K562 (cell line): Measurements from ENCODE around the gene U2AF1L4. TPM values are rescaled to one million over a fixed set of nuclear protein-coding genes. Genes with fewer than 3 reads are reported as not detected.

ENCODE experiments used
- ARHGAP35 ChIP-seq: fragments of 450-650 bp; IDR thresholded peaks from 2 replicates; pipeline ENCODE4 v1.6.1; 2018; ENCODE audit not compliant: partially characterized antibody
- BDP1 ChIP-seq: IDR thresholded peaks from 3 replicates; pipeline ENCODE4 v1.6.1; 2011; ENCODE audit not compliant: insufficient read length, insufficient read depth
- BMI1 ChIP-seq: fragments of 150-350 bp; IDR thresholded peaks from 2 replicates; pipeline ENCODE4 v1.6.1; 2014; ENCODE audit warnings: low read length
- CHD2 ChIP-seq: IDR thresholded peaks from 2 replicates; pipeline ENCODE4 v1.6.1; 2011; ENCODE audit warnings: low read depth, low read length
- CREB3L1 ChIP-seq: fragments of 450-650 bp; IDR thresholded peaks from 2 replicates; pipeline ENCODE4 v1.6.1; 2014; ENCODE audit warnings: low read depth, mild to moderate bottlenecking, moderate library complexity, borderline replicate concordance
- CTCFL ChIP-seq: IDR thresholded peaks from 2 replicates; pipeline ENCODE4 v1.6.1; 2011; ENCODE audit warnings: borderline replicate concordance, low read depth, mild to moderate bottlenecking, moderate library complexity, low read length; ENCODE audit not compliant: insufficient read depth, poor library complexity, severe bottlenecking
- EGR1 ChIP-seq: fragments of 450-650 bp; conservative IDR thresholded peaks from 2 replicates; pipeline ENCODE4 v1.6.1; 2017; ENCODE audit warnings: mild to moderate bottlenecking
- ETV5 ChIP-seq: sonication (generic); formaldehyde crosslinking; IDR thresholded peaks from 2 replicates; pipeline ENCODE4 v1.4.0; 2020; ENCODE audit warnings: low read depth, mild to moderate bottlenecking, missing genetic modification reagents
- HMGN3 ChIP-seq: IDR thresholded peaks from 2 replicates; pipeline ENCODE4 v1.6.1; 2011; ENCODE audit warnings: borderline replicate concordance, low read depth, mild to moderate bottlenecking, mixed read lengths, low read length; ENCODE audit not compliant: insufficient read length; ENCODE audit errors: extremely low read depth
- HNRNPL ChIP-seq: fragments of 200-400 bp; formaldehyde crosslinking; IDR thresholded peaks from 2 replicates; pipeline ENCODE4 v1.6.1; 2017; ENCODE audit warnings: low read depth, mild to moderate bottlenecking, low read length
- HSF4 ChIP-seq: fragments of 250-450 bp; sonication (Bioruptor Pico); IDR thresholded peaks from 2 replicates; pipeline ENCODE4 v2.1.2; 2022; ENCODE audit warnings: mild to moderate bottlenecking, moderate library complexity, borderline replicate concordance
- KDM5B ChIP-seq: fragments of 200-600 bp; sonication (generic); IDR thresholded peaks from 2 replicates; pipeline ENCODE4 v1.6.1; 2012; ENCODE audit warnings: low read depth, mild to moderate bottlenecking, moderate library complexity, low read length, control low read depth, inconsistent platforms; ENCODE audit not compliant: insufficient replicate concordance
- KHSRP ChIP-seq: fragments of 450-650 bp; IDR thresholded peaks from 2 replicates; pipeline ENCODE4 v1.6.1; 2017
- KLF10 ChIP-seq: fragments of 250-450 bp; sonication (Bioruptor Pico); IDR thresholded peaks from 2 replicates; pipeline ENCODE4 v1.6.1; 2021; ENCODE audit warnings: matching md5 sums
- KLF6 ChIP-seq: fragments of 250-450 bp; sonication (Bioruptor Pico); IDR thresholded peaks from 2 replicates; pipeline ENCODE4 v1.4.0; 2020; ENCODE audit warnings: mild to moderate bottlenecking, moderate library complexity, borderline replicate concordance
- NCOA2 ChIP-seq, 2 experiments: fragments of 450-650 bp; IDR thresholded peaks; 2 replicates each; pipeline ENCODE4 v1.6.1; 2018; ENCODE audit warnings: mild to moderate bottlenecking in 2 of 2, moderate library complexity in 1 of 2; ENCODE audit not compliant: partially characterized antibody in 2 of 2
- NKRF ChIP-seq: fragments of 450-650 bp; IDR thresholded peaks from 2 replicates; pipeline ENCODE4 v1.6.1; 2016; ENCODE audit warnings: borderline replicate concordance
- PPARD ChIP-seq: fragments of 250-450 bp; sonication (Bioruptor Pico); IDR thresholded peaks from 2 replicates; pipeline ENCODE4 v1.8.0; 2022; ENCODE audit warnings: inconsistent platforms, mild to moderate bottlenecking, moderate library complexity
- PRMT5 ChIP-seq: sonication (generic); formaldehyde crosslinking; IDR thresholded peaks from 2 replicates; pipeline ENCODE4 v1.5.0; 2020; ENCODE audit warnings: missing genetic modification reagents
- SRF ChIP-seq, 2 experiments: fragments of 250-450, 450-650 bp in 1 of 2; sonication (Bioruptor Pico) in 1 of 2; sonication (generic) in 1 of 2; formaldehyde crosslinking; IDR thresholded peaks; 2 replicates each; pipeline versions ENCODE4 v1.5.0 to v1.5.1; 2020 to 2022; ENCODE audit warnings: mild to moderate bottlenecking in 1 of 2, missing genetic modification reagents in 1 of 2
- TRIM28 ChIP-seq: fragments of 450-650 bp; IDR thresholded peaks from 2 replicates; pipeline ENCODE4 v1.6.1; 2017
- ZC3H4 ChIP-seq: sonication (generic); formaldehyde crosslinking; IDR thresholded peaks from 2 replicates; pipeline ENCODE4 v1.9.0; 2021; ENCODE audit warnings: missing genetic modification reagents, borderline replicate concordance
- ZNF384 ChIP-seq: IDR thresholded peaks from 2 replicates; pipeline ENCODE4 v1.6.1; 2012; ENCODE audit warnings: low read depth, low read length, improper control_type of control experiment
- ZNF75A ChIP-seq: fragments of 450-650 bp; formaldehyde crosslinking; IDR thresholded peaks from 2 replicates; pipeline ENCODE4 v1.4.0; 2020; ENCODE audit warnings: mild to moderate bottlenecking
- polyA plus RNA-seq, 8 experiments: library from polyadenylated mRNA; depleted of rRNA in 4 of 8; stranded (reverse) in 5 of 8; unstranded in 3 of 8; fragments of >200 nt; fragmentation: Nextera tagmentation in 2 of 8; fragmentation: Illumina TruSeq in 1 of 8; extraction: Ambion mirVana in 2 of 8; extraction: Trizol in 1 of 8; gene quantifications; 2 replicates each; pipeline versions ENCODE4 v1.2.1 to v1.2.3, GENCODE V29; 2011 to 2014; ENCODE audit warnings: inconsistent platforms in 1 of 8, missing spikeins in 1 of 8
- total RNA-seq, 7 experiments: library from RNA; depleted of rRNA in 6 of 7; stranded (reverse); fragments of >200 nt in 6 of 7; fragmentation: Illumina TruSeq in 2 of 7; extraction: Trizol in 2 of 7; gene quantifications; 2 replicates each; pipeline versions ENCODE4 v1.2.1 to v1.2.3, GENCODE V29; 2011 to 2021; ENCODE audit warnings: low replicate concordance in 1 of 7

U2AF1L4 gene
- total and polyA plus RNA-seq, 9 of the 15 experiments (the other 6 are each of a cell fraction or from before 2014, with no cell fraction given), result 8.4 to 19.5 (median 12.6) TPM

GRCh38 chr19:35748106-35749020 is 3.1 kb upstream of the U2AF1L4 start, which contains the start of gene LIN37 (continued):
- TF ChIP-seq TRIM28 (no peak), NCOA2 (IDR thresholded peaks at IDR 0.05; ENCODE audit: partially characterized antibody in 2 of 2) (no peak), EGR1 (peak; percentile 34; the same call in 1 of the 2 replicates), ZNF75A (CRISPR knock-in tag) (no peak), HSF4 (CRISPR knock-in tag) (no peak), NKRF (peak; percentile 89), ZC3H4 (CRISPR knock-in tag) (no peak), PPARD (CRISPR knock-in tag) (no peak), CHD2 (peak; percentile 98), SRF (CRISPR knock-in tag; IDR thresholded peaks at IDR 0.05) (peak in 1 of 2 experiments; percentile 44; a peak in 1 of 4 replicates), CTCFL (no peak), PRMT5 (CRISPR knock-in tag) (no peak), KHSRP (no peak), ARHGAP35 (no peak), ETV5 (CRISPR knock-in tag) (peak; percentile 19; the same call in 1 of the 2 replicates), KLF6 (peak; percentile 25; the same call in 1 of the 2 replicates), KLF10 (CRISPR knock-in tag) (no peak), HNRNPL (no peak), ZNF384 (no peak), BDP1 (no peak), CREB3L1 (peak; percentile 95), BMI1 (no peak), HMGN3 (no peak), KDM5B (peak; percentile 84)
